Activated CD4-positive, alpha-beta T cell treated with anti-CD3 and anti-CD28 coated beads, Interleukin-2, amount 10 ng/mL, durations not matched to agents 7 days and 5 days (primary cell): ENCODE results near the gene HNRNPA3. TPM values are rescaled to one million over a fixed set of nuclear protein-coding genes. Genes with fewer than 3 reads are reported as not detected.
"Not testable (repeated sequence)": the region's sequence is repeated elsewhere in the genome, so short reads cannot be mapped to it uniquely, and the experiment has no call there.

Source experiments
- CTCF ChIA-PET: fragments of 350-600 bp; sonication (Branson Sonifier 250); formaldehyde crosslinking; loops from one replicate; lab custom pipeline; 2021; ENCODE audit warnings: antibody characterized with exemption; lab: Charles Lee
- POLR2A ChIA-PET: fragments of 350-600 bp; sonication (Branson Sonifier 250); formaldehyde crosslinking; loops from one replicate; lab custom pipeline; 2021; ENCODE audit warnings: antibody characterized with exemption; lab: Charles Lee
- DNase-seq: peaks from one replicate; pipeline ENCODE4 v3.0.0-alpha.2; 2020
- H3K27ac Mint-ChIP-seq: one replicate; pipeline ENCODE4 v1.8.0; 2021; ENCODE audit warnings: mild to moderate bottlenecking, moderate library complexity, mixed read lengths
- H3K27me3 Mint-ChIP-seq: one replicate; pipeline ENCODE4 v1.8.0; 2021; ENCODE audit warnings: mixed read lengths
- H3K36me3 Mint-ChIP-seq: one replicate; pipeline ENCODE4 v1.8.0; 2021; ENCODE audit warnings: low read depth, mixed read lengths
- H3K4me1 Mint-ChIP-seq: one replicate; pipeline ENCODE4 v1.8.0; 2021; ENCODE audit warnings: mixed read lengths
- H3K4me3 Mint-ChIP-seq: one replicate; pipeline ENCODE4 v1.8.0; 2021; ENCODE audit warnings: mild to moderate bottlenecking, moderate library complexity, mixed read lengths
- H3K9me3 Mint-ChIP-seq: one replicate; pipeline ENCODE4 v1.8.0; 2021; ENCODE audit warnings: mixed read lengths
- total RNA-seq, 2 experiments: library from RNA; stranded (reverse); gene quantifications; one replicate each; pipeline ENCODE4 v1.2.3, GENCODE V29; 2021

The HNRNPA3 gene
- total RNA-seq, 2 experiments from 2014 or later = 312 to 318 TPM

DNA sequence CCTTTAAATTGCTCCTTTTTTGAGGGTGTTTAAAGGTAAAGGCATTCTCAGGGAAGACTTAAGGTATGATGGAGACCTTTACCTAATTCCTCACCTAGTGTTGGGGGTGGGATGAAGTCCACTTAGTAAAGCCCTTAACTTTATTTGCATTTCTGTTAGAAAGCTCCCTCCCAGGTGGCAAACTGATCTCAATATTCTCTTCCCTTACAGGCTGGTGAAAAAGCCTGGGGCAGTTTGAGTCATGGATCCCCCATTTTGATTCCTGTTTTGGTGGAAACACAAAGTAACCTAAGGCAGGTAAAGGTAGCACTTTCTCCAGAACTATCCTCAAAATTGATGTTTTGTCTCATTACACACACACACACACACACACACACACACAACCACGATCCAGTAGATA is 33.8 kb upstream of the HNRNPA3 start:
- H3K27me3 Mint-ChIP-seq = peaks cover 30% of the 10 kb centered on the region
- H3K36me3 Mint-ChIP-seq = no peaks in the 10 kb centered on the region
- ChIA-PET CTCF (interaction anchor here (1.1 kb wide), 1 partner anchor 20 kb away, joined by 4 read pairs; no protein-coding TSS in a partner anchor), POLR2A (no interaction called here)
- peaks cover 4% of the 10 kb centered on the region for H3K4me1 Mint-ChIP-seq
- no peak for DNase-seq
- no peak overlapping the region for H3K4me3 Mint-ChIP-seq
- no peak overlapping the region for H3K27ac Mint-ChIP-seq
- H3K9me3 Mint-ChIP-seq = no peaks in the 10 kb centered on the region

- no peak overlapping the region for H3K4me3 Mint-ChIP-seq
- DNase-seq = no peak
- ChIA-PET POLR2A (no interaction called here), CTCF (interaction anchor here (0.6 to 1.1 kb wide), 2 partner anchors 19 to 154 kb away, joined by 3 to 4 read pairs; no protein-coding TSS in a partner anchor)
- no peaks in the 10 kb centered on the region for H3K36me3 Mint-ChIP-seq
- no peaks in the 10 kb centered on the region for H3K9me3 Mint-ChIP-seq
- H3K4me1 Mint-ChIP-seq = peaks cover 4% of the 10 kb centered on the region
- peaks cover 30% of the 10 kb centered on the region for H3K27me3 Mint-ChIP-seq
- no peak overlapping the region for H3K27ac Mint-ChIP-seq
Observed at GRCh38 chr2:177179227-177179626, 33.4 kb upstream of the HNRNPA3 start.

DNA sequence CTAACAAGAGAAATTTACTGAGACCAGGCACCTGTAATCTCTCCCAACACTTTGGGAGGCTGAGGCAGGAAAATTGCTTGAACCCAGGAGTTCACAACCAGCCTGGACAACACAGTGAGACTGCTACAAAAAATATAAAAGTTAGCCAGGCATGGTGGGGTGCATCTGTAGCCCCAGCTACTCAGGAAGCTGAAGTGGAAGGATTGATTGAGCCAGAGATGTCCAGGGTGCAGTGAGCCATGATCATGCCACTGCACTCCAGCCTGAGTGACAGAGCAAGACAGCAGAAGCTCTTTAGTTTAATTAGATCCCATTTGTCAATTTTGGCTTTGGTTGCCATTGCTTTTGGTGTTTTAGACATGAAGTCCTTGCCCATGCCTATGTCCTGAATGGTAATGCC is 32.9 kb upstream of the HNRNPA3 start:
- H3K9me3 Mint-ChIP-seq, H3K36me3 Mint-ChIP-seq, H3K27ac Mint-ChIP-seq, POLR2A ChIA-PET, DNase-seq, H3K4me1 Mint-ChIP-seq, H3K4me3 Mint-ChIP-seq: not testable (repeated sequence)
- H3K27me3 Mint-ChIP-seq = peaks cover 26% of the 10 kb centered on the region
- CTCF ChIA-PET = interaction anchor here (0.6 to 1.1 kb wide), 2 partner anchors 19 to 154 kb away, joined by 3 to 4 read pairs; no protein-coding TSS in a partner anchor

DNA sequence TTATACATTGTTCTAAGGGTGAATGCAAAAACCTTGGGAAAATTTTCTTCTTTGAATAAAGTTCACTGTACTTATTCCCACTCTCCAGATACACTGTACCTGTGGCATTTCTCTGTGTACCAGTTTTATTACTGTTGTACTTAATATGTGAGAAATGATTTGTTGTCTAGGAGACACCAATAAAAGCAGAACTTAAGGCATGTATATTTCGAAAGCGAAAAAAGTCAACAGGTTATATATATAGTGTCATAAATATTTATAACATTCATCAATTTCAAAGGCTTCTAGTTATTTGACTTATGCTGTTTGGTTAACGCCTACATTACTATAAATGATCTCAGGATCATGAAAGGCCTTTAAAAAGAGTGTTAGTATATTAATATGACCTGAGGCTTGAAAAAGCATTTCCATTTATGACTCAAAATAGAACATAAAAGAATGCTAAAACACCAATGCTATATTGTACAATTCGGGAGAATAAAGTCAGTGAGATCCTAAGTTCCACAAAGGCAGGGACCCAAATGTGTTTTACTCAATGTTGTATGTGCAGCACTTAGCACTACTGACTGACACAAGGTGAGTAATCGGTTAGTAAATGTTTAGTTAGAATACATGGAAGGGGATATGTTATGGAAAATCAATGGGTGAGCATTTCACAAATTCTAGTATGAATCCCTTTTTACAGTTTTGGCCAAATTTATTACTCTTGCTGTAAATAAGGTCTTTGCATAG is 32.2 kb upstream of the HNRNPA3 start:
- Mint-ChIP-seq H3K4me3 (no peak overlapping the region), H3K9me3 (no peaks in the 10 kb centered on the region), H3K4me1 (peaks cover 4% of the 10 kb centered on the region), H3K27ac (no peak overlapping the region), H3K27me3 (peaks cover 23% of the 10 kb centered on the region), H3K36me3 (no peaks in the 10 kb centered on the region)
- ChIA-PET POLR2A (no interaction called here), CTCF (interaction anchor here (1.0 kb wide), 1 partner anchor 15 kb away, joined by 5 read pairs; no protein-coding TSS in a partner anchor)
- DNase-seq = no peak

- CTCF ChIA-PET = interaction anchor here (1.7 kb wide), 1 partner anchor 15 kb away, joined by 6 read pairs; no protein-coding TSS in a partner anchor
- no peaks in the 10 kb centered on the region for H3K9me3 Mint-ChIP-seq
- no peak overlapping the region for H3K4me3 Mint-ChIP-seq
- no peak for DNase-seq
- H3K36me3 Mint-ChIP-seq = no peaks in the 10 kb centered on the region
- H3K27me3 Mint-ChIP-seq = peaks cover 18% of the 10 kb centered on the region
- no peak overlapping the region for H3K27ac Mint-ChIP-seq
- POLR2A ChIA-PET = no interaction called here
- H3K4me1 Mint-ChIP-seq = peaks cover 4% of the 10 kb centered on the region
Observed at GRCh38 chr2:177183860-177184259, 28.7 kb upstream of the HNRNPA3 start.

DNA sequence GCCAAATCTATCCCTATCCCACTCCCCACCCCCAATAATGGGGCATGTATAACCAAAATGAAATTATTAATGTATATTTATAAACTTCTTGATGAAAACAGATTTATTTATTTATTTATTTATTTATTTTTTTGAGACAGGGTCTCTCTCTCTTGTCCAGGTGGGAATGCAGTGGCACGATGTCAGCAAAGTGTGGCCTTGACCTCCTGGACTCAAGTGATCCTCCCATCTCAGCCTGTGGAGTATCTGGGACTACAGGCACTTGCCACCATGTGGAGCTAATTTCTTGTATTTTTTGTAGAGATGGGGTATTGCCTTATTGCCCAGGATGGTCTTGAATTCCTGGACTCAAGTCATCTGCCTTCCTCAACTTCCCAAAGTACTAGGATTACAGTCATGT is 28.0 kb upstream of the HNRNPA3 start:
- ChIA-PET POLR2A (no interaction called here), CTCF (interaction anchor here (1.4 to 1.6 kb wide), 2 partner anchors 20 kb away, joined by 4 to 5 read pairs; no protein-coding TSS in a partner anchor)
- Mint-ChIP-seq H3K4me1 (peaks cover 4% of the 10 kb centered on the region), H3K27me3 (peaks cover 18% of the 10 kb centered on the region), H3K36me3 (no peaks in the 10 kb centered on the region), H3K9me3 (no peaks in the 10 kb centered on the region), H3K4me3 (no peak overlapping the region), H3K27ac (no peak overlapping the region)
- no peak for DNase-seq

GRCh38 chr2:177186038-177186437 is 26.6 kb upstream of the HNRNPA3 start:
- H3K9me3 Mint-ChIP-seq, H3K4me1 Mint-ChIP-seq, H3K36me3 Mint-ChIP-seq, H3K27ac Mint-ChIP-seq, DNase-seq, H3K4me3 Mint-ChIP-seq: not testable (repeated sequence)
- ChIA-PET POLR2A (interaction anchor here (1.1 kb wide), 1 partner anchor 79 kb away, joined by 3 read pairs; no protein-coding TSS in a partner anchor), CTCF (interaction anchor here (0.6 to 1.6 kb wide), 5 partner anchors 16 to 450 kb away, joined by 3 to 5 read pairs (median 4); no protein-coding TSS in a partner anchor)
- H3K27me3 Mint-ChIP-seq = peaks cover 18% of the 10 kb centered on the region

DNA sequence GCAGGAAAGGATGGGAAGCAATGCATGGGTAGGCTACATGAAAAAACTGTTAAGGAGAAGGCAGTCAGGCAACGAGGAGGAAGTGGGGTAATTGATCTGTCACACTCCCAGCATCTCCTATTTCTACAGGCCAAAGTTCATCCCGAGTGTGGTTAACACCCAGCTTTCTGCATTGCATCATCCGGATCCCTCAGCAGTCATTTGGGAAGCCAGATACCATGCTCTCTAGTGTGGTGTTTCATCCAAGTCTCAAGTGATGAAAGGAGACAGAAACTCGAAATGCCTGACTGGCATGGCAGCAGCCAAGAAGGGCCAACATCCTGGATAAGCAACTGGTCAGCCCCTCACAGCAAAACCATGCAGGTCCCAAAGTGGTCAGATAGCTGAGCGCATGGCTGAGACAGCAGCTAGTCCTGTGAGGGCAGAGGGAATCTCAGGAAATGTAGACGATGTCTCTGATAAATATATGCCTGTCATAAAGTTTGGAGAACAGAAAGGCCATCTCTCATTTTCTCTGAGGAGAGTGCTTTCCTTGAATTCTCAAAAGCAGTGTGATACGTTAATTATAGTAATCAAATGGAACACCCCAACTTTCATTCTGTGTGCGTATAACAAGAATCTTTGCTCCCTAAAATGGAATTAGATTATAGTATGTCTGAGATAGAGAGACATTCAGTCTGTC is 24.8 kb upstream of the HNRNPA3 start:
- CTCF ChIA-PET = interaction anchor here (1.6 kb wide), 1 partner anchor 10 kb away, joined by 4 read pairs; no protein-coding TSS in a partner anchor
- DNase-seq = no peak
- POLR2A ChIA-PET = no interaction called here
- H3K9me3 Mint-ChIP-seq = no peaks in the 10 kb centered on the region
- H3K27me3 Mint-ChIP-seq = peaks cover 9% of the 10 kb centered on the region
- H3K4me1 Mint-ChIP-seq = peaks cover 6% of the 10 kb centered on the region
- H3K4me3 Mint-ChIP-seq = no peak overlapping the region
- no peak overlapping the region for H3K27ac Mint-ChIP-seq
- H3K36me3 Mint-ChIP-seq = no peaks in the 10 kb centered on the region

DNA sequence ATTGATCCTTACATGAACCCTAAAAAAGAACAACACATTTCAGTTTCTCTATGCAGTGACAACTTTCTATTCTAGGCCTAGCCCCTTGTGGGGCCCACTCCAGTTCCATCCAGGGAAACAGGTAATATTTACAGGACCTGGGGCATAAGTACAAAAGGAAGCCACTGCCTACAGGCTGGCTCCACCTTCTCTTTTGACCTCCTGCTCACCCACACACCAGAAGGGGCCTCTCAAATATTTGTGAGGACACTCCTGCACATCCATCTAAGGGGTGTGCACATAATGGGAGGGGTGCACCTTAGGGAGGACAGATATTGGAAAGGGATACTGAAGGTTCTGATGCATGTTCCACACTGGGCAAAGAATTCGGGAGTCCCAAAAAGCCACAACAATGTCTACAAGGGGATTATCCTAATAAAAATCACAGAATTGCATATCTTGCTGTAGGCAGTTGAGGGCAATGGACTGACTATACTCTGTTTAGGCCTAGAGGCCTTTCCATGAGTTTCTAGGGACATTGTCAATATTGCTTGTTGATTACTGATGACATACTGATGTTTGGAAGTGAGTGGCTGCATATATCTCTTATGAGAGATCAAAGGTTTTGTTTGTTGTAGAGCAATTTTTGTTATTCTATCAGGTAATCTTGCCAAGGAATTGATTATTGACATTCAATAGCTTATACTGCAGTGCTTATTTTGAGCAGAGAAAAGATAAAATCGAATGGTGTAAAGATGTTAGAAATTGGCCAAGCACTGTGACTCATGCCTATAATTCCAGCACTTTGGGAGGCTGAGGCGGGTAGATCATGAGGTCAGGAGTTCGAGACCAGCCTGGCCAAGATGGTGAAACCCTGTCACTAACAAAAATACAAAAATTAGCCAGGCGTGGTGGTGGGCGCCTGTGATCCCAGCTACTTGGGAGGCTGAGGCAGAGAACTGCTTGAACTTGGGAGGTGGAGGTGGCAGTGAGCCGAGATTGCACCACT is 23.8 kb upstream of the HNRNPA3 start:
- POLR2A ChIA-PET = no interaction called here
- Mint-ChIP-seq H3K4me3 (no peak overlapping the region), H3K9me3 (no peaks in the 10 kb centered on the region), H3K4me1 (peaks cover 5% of the 10 kb centered on the region), H3K27me3 (peaks cover under 1% of the 10 kb centered on the region), H3K27ac (no peak overlapping the region), H3K36me3 (no peaks in the 10 kb centered on the region)
- DNase-seq = no peak
- CTCF ChIA-PET = interaction anchor here (1.6 kb wide), 1 partner anchor 9 kb away, joined by 4 read pairs; no protein-coding TSS in a partner anchor

GRCh38 chr2:177190941-177191340 is 21.7 kb upstream of the HNRNPA3 start:
- H3K9me3 Mint-ChIP-seq = no peaks in the 10 kb centered on the region

DNA sequence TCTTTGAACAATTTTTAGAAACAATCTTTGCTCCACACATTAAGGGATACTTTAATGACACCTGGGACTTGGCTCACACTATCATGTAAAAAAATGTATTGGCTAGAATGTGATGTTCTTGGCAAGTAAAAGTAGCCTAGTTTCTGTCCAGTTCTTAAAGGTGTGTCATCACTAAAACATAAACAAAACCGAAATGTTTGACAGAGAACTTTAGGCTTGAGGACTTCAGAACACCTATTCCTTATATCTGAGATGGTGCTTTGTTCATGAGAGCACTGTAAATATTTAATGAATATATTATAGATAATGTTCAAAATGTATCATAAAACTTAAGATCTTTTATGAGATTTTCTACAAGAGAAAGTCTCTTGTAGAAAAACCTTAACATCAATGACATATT is 19.8 kb upstream of the HNRNPA3 start:
- no peak for DNase-seq
- Mint-ChIP-seq H3K4me1 (peaks cover 6% of the 10 kb centered on the region), H3K36me3 (no peaks in the 10 kb centered on the region), H3K4me3 (no peak overlapping the region), H3K27me3 (no peaks in the 10 kb centered on the region), H3K27ac (no peak overlapping the region), H3K9me3 (no peaks in the 10 kb centered on the region)
- ChIA-PET POLR2A (no interaction called here), CTCF (no interaction called here)

More at GRCh38 chr2:177190941-177191340, 21.7 kb upstream of the HNRNPA3 start:
- POLR2A ChIA-PET = no interaction called here
- no peak for DNase-seq
- H3K27me3 Mint-ChIP-seq = no peaks in the 10 kb centered on the region
- no peaks in the 10 kb centered on the region for H3K36me3 Mint-ChIP-seq
- no peak overlapping the region for H3K27ac Mint-ChIP-seq
- H3K4me1 Mint-ChIP-seq = peaks cover 6% of the 10 kb centered on the region
- CTCF ChIA-PET = interaction anchor here (1.4 to 1.8 kb wide), 2 partner anchors 15 to 26 kb away, joined by 4 to 8 read pairs; no protein-coding TSS in a partner anchor
- H3K4me3 Mint-ChIP-seq = no peak overlapping the region

- H3K27ac Mint-ChIP-seq = no peak overlapping the region
- H3K27me3 Mint-ChIP-seq = no peaks in the 10 kb centered on the region
- peaks cover 6% of the 10 kb centered on the region for H3K4me1 Mint-ChIP-seq
- no peaks in the 10 kb centered on the region for H3K36me3 Mint-ChIP-seq
- no peak overlapping the region for H3K4me3 Mint-ChIP-seq
- DNase-seq = no peak
- CTCF ChIA-PET = interaction anchor here (1.3 kb wide), 1 partner anchor 71 kb away, joined by 4 read pairs; the partner anchor contains the start of gene NFE2L2
- POLR2A ChIA-PET = no interaction called here
- no peaks in the 10 kb centered on the region for H3K9me3 Mint-ChIP-seq
Observed at GRCh38 chr2:177193240-177193639, 19.4 kb upstream of the HNRNPA3 start.
